Mammary epithelial cell (primary cell): ENCODE data around the gene USP49.

Experiments
- EZH2 ChIP-seq: IDR thresholded peaks from 2 replicates; pipeline ENCODE4 v1.6.1; 2012; ENCODE audit warnings: low read length, inconsistent platforms, borderline replicate concordance
- TF ChIP-seq, protein P1 (sequence below), 2 donors: IDR thresholded peaks in 1 of 2; conservative IDR thresholded peaks in 1 of 2; 2 replicates each; pipeline ENCODE4 v1.5.1; 2011 to 2012; ENCODE audit warnings: inconsistent platforms in 2 of 2, low read length in 2 of 2, mild to moderate bottlenecking in 2 of 2, control low read depth in 1 of 2, low read depth in 1 of 2; ENCODE audit not compliant: insufficient read depth in 1 of 2; ENCODE audit errors: extremely low read depth in 1 of 2

DNA sequence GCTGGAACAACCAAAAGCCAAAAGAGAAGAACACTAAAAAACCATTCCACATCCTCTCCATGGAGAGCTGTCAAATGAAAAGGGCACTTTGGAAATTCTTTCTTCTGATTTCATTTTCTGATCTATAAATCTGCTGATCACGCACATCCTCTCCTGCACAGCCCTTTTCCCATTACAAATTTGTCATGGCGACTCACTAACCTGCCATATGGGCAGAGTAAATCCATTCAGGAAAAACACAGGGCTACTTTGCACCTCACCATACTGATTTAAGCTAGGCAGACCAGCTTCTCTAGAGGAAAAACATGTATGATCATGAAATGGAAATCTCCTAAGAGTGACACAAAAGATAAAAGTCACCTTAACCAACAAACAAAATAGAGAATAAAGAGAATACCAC lies 81.7 kb downstream of the USP49 start:
- TF ChIP-seq, protein P1, sequence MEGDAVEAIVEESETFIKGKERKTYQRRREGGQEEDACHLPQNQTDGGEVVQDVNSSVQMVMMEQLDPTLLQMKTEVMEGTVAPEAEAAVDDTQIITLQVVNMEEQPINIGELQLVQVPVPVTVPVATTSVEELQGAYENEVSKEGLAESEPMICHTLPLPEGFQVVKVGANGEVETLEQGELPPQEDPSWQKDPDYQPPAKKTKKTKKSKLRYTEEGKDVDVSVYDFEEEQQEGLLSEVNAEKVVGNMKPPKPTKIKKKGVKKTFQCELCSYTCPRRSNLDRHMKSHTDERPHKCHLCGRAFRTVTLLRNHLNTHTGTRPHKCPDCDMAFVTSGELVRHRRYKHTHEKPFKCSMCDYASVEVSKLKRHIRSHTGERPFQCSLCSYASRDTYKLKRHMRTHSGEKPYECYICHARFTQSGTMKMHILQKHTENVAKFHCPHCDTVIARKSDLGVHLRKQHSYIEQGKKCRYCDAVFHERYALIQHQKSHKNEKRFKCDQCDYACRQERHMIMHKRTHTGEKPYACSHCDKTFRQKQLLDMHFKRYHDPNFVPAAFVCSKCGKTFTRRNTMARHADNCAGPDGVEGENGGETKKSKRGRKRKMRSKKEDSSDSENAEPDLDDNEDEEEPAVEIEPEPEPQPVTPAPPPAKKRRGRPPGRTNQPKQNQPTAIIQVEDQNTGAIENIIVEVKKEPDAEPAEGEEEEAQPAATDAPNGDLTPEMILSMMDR (conservative IDR thresholded peaks at IDR 0.05 in 1 of 2, IDR thresholded peaks at IDR 0.05 in 1 of 2; ENCODE audit: extremely low read depth in 1 of 2, insufficient read depth in 1 of 2, low read depth in 1 of 2, low read length in 2 of 2) = no peak
- TF ChIP-seq EZH2 = no peak
